Liver (tissue), 9 donors: Measurements from ENCODE around the gene SORBS2. TPM values are rescaled to one million over a fixed set of nuclear protein-coding genes. Genes with fewer than 3 reads are reported as not detected.

Experiments
- DNase-seq: peaks from one replicate; pipeline ENCODE4 v3.0.0-alpha.2; 2017; ENCODE audit warnings: low spot score
- H3K27ac ChIP-seq, 2 donors: one replicate each; pipeline ENCODE4 v1.7.0; 2013; ENCODE audit warnings: inconsistent platforms in 2 of 2, low read length in 2 of 2, control low read depth in 1 of 2, low read depth in 1 of 2, mild to moderate bottlenecking in 1 of 2
- H3K27me3 ChIP-seq, 4 donors: one replicate each; pipeline versions ENCODE4 v1.6.1 to v1.7.0; 2013; ENCODE audit warnings: low read length in 3 of 4, inconsistent platforms in 1 of 4, mild to moderate bottlenecking in 1 of 4, moderate library complexity in 1 of 4; ENCODE audit not compliant: control insufficient read depth in 4 of 4, insufficient read depth in 4 of 4
- H3K36me3 ChIP-seq, 4 donors: one replicate each; pipeline versions ENCODE4 v1.6.1 to v1.7.0; 2013; ENCODE audit warnings: low read length in 3 of 4, mild to moderate bottlenecking in 3 of 4, low read depth in 1 of 4, moderate library complexity in 1 of 4; ENCODE audit not compliant: control insufficient read depth in 4 of 4, insufficient read depth in 3 of 4
- H3K4me1 ChIP-seq, 4 donors: one replicate each; pipeline versions ENCODE4 v1.6.1 to v1.7.0; 2013; ENCODE audit warnings: low read length in 3 of 4, mild to moderate bottlenecking in 3 of 4, moderate library complexity in 1 of 4; ENCODE audit not compliant: control insufficient read depth in 4 of 4, insufficient read depth in 4 of 4
- H3K4me3 ChIP-seq, 3 donors: one replicate each; pipeline versions ENCODE4 v1.6.1 to v1.7.0; 2013; ENCODE audit warnings: low read length in 3 of 3, control low read depth in 1 of 3, low read depth in 1 of 3, mild to moderate bottlenecking in 1 of 3
- H3K9ac ChIP-seq, 2 donors: one replicate each; pipeline ENCODE4 v1.7.0; 2013; ENCODE audit warnings: low read length in 2 of 2, mild to moderate bottlenecking in 2 of 2, moderate library complexity in 2 of 2, control low read depth in 1 of 2, low read depth in 1 of 2
- H3K9me3 ChIP-seq, 4 donors: one replicate each; pipeline versions ENCODE4 v1.6.1 to v1.7.0; 2013; ENCODE audit warnings: low read length in 3 of 4; ENCODE audit not compliant: control insufficient read depth in 4 of 4
- ATF3 ChIP-seq: IDR thresholded peaks from 2 replicates; pipeline ENCODE4 v1.6.1; 2016; ENCODE audit warnings: antibody characterized with exemption
- EGR1 ChIP-seq, 2 donors: IDR thresholded peaks; 2 replicates each; pipeline ENCODE4 v1.6.1; 2016 to 2018; ENCODE audit warnings: antibody characterized with exemption in 2 of 2, low read depth in 2 of 2
- FOXA1 ChIP-seq: IDR thresholded peaks from 2 replicates; pipeline ENCODE4 v1.6.1; 2016; ENCODE audit warnings: antibody characterized with exemption
- FOXA2 ChIP-seq: IDR thresholded peaks from 2 replicates; pipeline ENCODE4 v1.6.1; 2016; ENCODE audit warnings: antibody characterized with exemption
- GABPA ChIP-seq, 2 donors: IDR thresholded peaks in 1 of 2; conservative IDR thresholded peaks in 1 of 2; 2 replicates each; pipeline ENCODE4 v1.6.1; 2016; ENCODE audit warnings: antibody characterized with exemption in 2 of 2, mild to moderate bottlenecking in 1 of 2, moderate library complexity in 1 of 2
- HNF4A ChIP-seq, 2 donors: conservative IDR thresholded peaks; 2 replicates each; pipeline ENCODE4 v1.6.1; 2016; ENCODE audit warnings: antibody characterized with exemption in 2 of 2, mild to moderate bottlenecking in 2 of 2
- HNF4G ChIP-seq: IDR thresholded peaks from 2 replicates; pipeline ENCODE4 v1.6.1; 2016; ENCODE audit warnings: antibody characterized with exemption
- JUND ChIP-seq, 2 donors: IDR thresholded peaks; 2 replicates each; pipeline ENCODE4 v1.6.1; 2016; ENCODE audit warnings: antibody characterized with exemption in 2 of 2
- MAX ChIP-seq: IDR thresholded peaks from 2 replicates; pipeline ENCODE4 v1.6.1; 2016; ENCODE audit warnings: antibody characterized with exemption
- RXRA ChIP-seq, 2 donors: IDR thresholded peaks; 2 replicates each; pipeline ENCODE4 v1.6.1; 2017 to 2018; ENCODE audit warnings: antibody characterized with exemption in 2 of 2, mild to moderate bottlenecking in 1 of 2
- SP1 ChIP-seq: IDR thresholded peaks from 2 replicates; pipeline ENCODE4 v1.6.1; 2018; ENCODE audit warnings: antibody characterized with exemption, mild to moderate bottlenecking
- TAF1 ChIP-seq: conservative IDR thresholded peaks from 2 replicates; pipeline ENCODE4 v1.6.1; 2016; ENCODE audit warnings: antibody characterized with exemption, mild to moderate bottlenecking
- YY1 ChIP-seq: IDR thresholded peaks from 2 replicates; pipeline ENCODE4 v1.6.1; 2016; ENCODE audit warnings: antibody characterized with exemption, mild to moderate bottlenecking
- ZBTB33 ChIP-seq: IDR thresholded peaks from 2 replicates; pipeline ENCODE4 v1.6.1; 2016; ENCODE audit warnings: antibody characterized with exemption
- WGBS: extraction: QIAGEN DNeasy Blood & Tissue Kit; methylation state at CpG from one replicate; pipeline ENCODE4 v1.1.7; 2013; 5-methylcytosine and 5-hydroxymethylcytosine counted together
- polyA plus RNA-seq, 2 donors: library from polyadenylated mRNA; stranded (reverse) in 1 of 2; unstranded in 1 of 2; fragments of 200-250 nt in 1 of 2; fragments of >200 nt in 1 of 2; fragmentation: Nextera tagmentation in 1 of 2; extraction: Ambion mirVana in 1 of 2; gene quantifications; one replicate each; pipeline versions ENCODE4 v1.2.1 to v1.2.3, GENCODE V29; 2013 to 2015
- total RNA-seq, 2 donors: library from RNA; depleted of rRNA; stranded (reverse); fragments of >200 nt; gene quantifications; one replicate each; pipeline ENCODE4 v1.2.3, GENCODE V29; 2014
- TF ChIP-seq, protein P1 (sequence below): IDR thresholded peaks from 2 replicates; pipeline ENCODE4 v1.6.1; 2016; ENCODE audit warnings: antibody characterized with exemption, mild to moderate bottlenecking
- TF ChIP-seq, protein P2 (sequence below): fragments of 150-350 bp; IDR thresholded peaks from 2 replicates; pipeline ENCODE4 v1.5.1; 2017; ENCODE audit warnings: improper control_type of control experiment, low read depth, low read length; ENCODE audit not compliant: missing input control
- donor health status: healthy.
- donor health status: healthy.
- donor health status: healthy.
- donor health status: healthy.
- donor health status: healthy.

SORBS2 gene
- total and polyA plus RNA-seq, 4 donors = 23.3 to 136 (median 59.6) TPM

GRCh38 chr4:185840201-185840600 is 28.2 kb upstream of the SORBS2 start:
- Histone ChIP-seq H3K4me1 (peaks cover 0 to 15% (median 9%) of the 10 kb centered on the region in 4 donors), H3K9me3 (no peaks in the 10 kb centered on the region), H3K27me3 (no peaks in the 10 kb centered on the region), H3K9ac (no peak overlapping the region), H3K27ac (no peak overlapping the region), H3K4me3 (no peak overlapping the region), H3K36me3 (no peaks in the 10 kb centered on the region)
- WGBS = 74% methylated on average over 2 of the region's 2 CpGs
- no peak for TF ChIP-seq GABPA (IDR thresholded peaks at IDR 0.05 in 1 of 2, conservative IDR thresholded peaks at IDR 0.05 in 1 of 2)
- TF ChIP-seq FOXA2 = no peak
- no peak for TF ChIP-seq SP1
- no peak for TF ChIP-seq FOXA1
- TF ChIP-seq JUND (IDR thresholded peaks at IDR 0.05) = no peak
- TF ChIP-seq MAX = no peak
- no peak for TF ChIP-seq RXRA (IDR thresholded peaks at IDR 0.05)
- TF ChIP-seq ZBTB33 = no peak
- TF ChIP-seq EGR1 (IDR thresholded peaks at IDR 0.05; ENCODE audit: low read depth in 2 of 2) = no peak
- no peak for TF ChIP-seq TAF1
- TF ChIP-seq, protein P1, sequence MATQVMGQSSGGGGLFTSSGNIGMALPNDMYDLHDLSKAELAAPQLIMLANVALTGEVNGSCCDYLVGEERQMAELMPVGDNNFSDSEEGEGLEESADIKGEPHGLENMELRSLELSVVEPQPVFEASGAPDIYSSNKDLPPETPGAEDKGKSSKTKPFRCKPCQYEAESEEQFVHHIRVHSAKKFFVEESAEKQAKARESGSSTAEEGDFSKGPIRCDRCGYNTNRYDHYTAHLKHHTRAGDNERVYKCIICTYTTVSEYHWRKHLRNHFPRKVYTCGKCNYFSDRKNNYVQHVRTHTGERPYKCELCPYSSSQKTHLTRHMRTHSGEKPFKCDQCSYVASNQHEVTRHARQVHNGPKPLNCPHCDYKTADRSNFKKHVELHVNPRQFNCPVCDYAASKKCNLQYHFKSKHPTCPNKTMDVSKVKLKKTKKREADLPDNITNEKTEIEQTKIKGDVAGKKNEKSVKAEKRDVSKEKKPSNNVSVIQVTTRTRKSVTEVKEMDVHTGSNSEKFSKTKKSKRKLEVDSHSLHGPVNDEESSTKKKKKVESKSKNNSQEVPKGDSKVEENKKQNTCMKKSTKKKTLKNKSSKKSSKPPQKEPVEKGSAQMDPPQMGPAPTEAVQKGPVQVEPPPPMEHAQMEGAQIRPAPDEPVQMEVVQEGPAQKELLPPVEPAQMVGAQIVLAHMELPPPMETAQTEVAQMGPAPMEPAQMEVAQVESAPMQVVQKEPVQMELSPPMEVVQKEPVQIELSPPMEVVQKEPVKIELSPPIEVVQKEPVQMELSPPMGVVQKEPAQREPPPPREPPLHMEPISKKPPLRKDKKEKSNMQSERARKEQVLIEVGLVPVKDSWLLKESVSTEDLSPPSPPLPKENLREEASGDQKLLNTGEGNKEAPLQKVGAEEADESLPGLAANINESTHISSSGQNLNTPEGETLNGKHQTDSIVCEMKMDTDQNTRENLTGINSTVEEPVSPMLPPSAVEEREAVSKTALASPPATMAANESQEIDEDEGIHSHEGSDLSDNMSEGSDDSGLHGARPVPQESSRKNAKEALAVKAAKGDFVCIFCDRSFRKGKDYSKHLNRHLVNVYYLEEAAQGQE = no peak
- TF ChIP-seq ATF3 = no peak
- TF ChIP-seq, protein P2, sequence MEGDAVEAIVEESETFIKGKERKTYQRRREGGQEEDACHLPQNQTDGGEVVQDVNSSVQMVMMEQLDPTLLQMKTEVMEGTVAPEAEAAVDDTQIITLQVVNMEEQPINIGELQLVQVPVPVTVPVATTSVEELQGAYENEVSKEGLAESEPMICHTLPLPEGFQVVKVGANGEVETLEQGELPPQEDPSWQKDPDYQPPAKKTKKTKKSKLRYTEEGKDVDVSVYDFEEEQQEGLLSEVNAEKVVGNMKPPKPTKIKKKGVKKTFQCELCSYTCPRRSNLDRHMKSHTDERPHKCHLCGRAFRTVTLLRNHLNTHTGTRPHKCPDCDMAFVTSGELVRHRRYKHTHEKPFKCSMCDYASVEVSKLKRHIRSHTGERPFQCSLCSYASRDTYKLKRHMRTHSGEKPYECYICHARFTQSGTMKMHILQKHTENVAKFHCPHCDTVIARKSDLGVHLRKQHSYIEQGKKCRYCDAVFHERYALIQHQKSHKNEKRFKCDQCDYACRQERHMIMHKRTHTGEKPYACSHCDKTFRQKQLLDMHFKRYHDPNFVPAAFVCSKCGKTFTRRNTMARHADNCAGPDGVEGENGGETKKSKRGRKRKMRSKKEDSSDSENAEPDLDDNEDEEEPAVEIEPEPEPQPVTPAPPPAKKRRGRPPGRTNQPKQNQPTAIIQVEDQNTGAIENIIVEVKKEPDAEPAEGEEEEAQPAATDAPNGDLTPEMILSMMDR = no peak
- TF ChIP-seq HNF4A (conservative IDR thresholded peaks at IDR 0.05) = no peak
- TF ChIP-seq HNF4G = no peak
- no peak for DNase-seq

DNA sequence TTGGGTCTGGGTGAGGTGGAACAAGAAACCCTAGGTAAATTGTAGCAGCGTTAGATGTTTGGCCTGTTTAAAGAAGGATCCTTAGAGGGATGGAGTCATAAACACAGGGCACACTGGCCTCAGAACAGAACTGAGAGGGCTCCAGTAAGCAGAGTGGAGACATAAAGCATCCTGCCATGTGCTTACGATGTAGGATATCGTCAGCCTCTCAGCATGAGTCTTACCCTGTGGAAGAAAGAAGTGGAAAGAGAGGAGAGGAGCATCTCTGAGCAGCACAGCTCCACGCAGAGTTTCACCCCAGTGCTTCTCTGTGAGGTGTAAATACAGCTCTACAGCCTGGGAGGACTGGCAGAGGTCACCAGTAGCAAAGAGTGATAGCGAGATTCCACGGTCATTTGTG is 27.8 kb upstream of the SORBS2 start:
- H3K9me3 ChIP-seq = no peaks in the 10 kb centered on the region
- H3K9ac ChIP-seq = no peak overlapping the region
- no peaks in the 10 kb centered on the region for H3K27me3 ChIP-seq
- no peaks in the 10 kb centered on the region for H3K36me3 ChIP-seq
- no peak overlapping the region for H3K4me3 ChIP-seq
- no peak for DNase-seq
- TF ChIP-seq FOXA2 (no peak), YY1 (no peak), MAX (no peak), RXRA (IDR thresholded peaks at IDR 0.05) (no peak), HNF4G (no peak), JUND (IDR thresholded peaks at IDR 0.05) (no peak), HNF4A (conservative IDR thresholded peaks at IDR 0.05) (no peak), ATF3 (no peak)
- TF ChIP-seq, protein P2 = no peak
- TF ChIP-seq, protein P1 = no peak
- no peak overlapping the region for H3K27ac ChIP-seq
- WGBS = 84% methylated on average over 6 of the region's 6 CpGs
- peaks cover 0 to 15% (median 9%) of the 10 kb centered on the region in 4 donors for H3K4me1 ChIP-seq
